Sciatic nerve (tissue), 2 donors: Measurements from ENCODE around the gene TMEM131L. TPM values are rescaled to one million over a fixed set of nuclear protein-coding genes. Genes with fewer than 3 reads are reported as not detected.
A peak's percentile ranks its signal among the peaks of the same experiment; 100 is the strongest.
"Not testable (repeated sequence)": the region's sequence is repeated elsewhere in the genome, so short reads cannot be mapped to it uniquely, and the experiment has no call there.

Experiments used
- ATAC-seq: fragments of 200-7000 bp; cut with Tn5 transposase; one replicate; pipeline ENCODE4 v1.9.1; 2020; ENCODE audit warnings: mild to moderate bottlenecking, moderate library complexity
- DNase-seq: peaks from one replicate; pipeline ENCODE4 v3.0.0-alpha.2; 2020; ENCODE audit warnings: low spot score
- intact Hi-C: fragments of 100-400 bp; cut with DNase I; formaldehyde crosslinking; loops from one replicate; pipeline ENCODE4 v1.14.2; 2022
- total RNA-seq: library from RNA; stranded (reverse); fragmentation: NEBNext Ultra II Directional; extraction: Animal tissue kit (Norgen Biotek cat#: 25700); gene quantifications from one replicate; pipeline ENCODE4 v1.2.1, GENCODE V29; 2021
- donor health status: DM: no; HTN: no; CAD: no.
- donor health status: DM: no; HTN: no; CAD: no.

Gene TMEM131L
- total RNA-seq, 1 donor from 2014 or later: 15.2 TPM

- no peak for DNase-seq
- intact Hi-C loops: no loop called here
- ATAC-seq: no peak
These were observed 2.9 kb downstream of the TMEM131L start for GRCh38 chr4:153469031-153469430.

- DNase-seq, ATAC-seq, intact Hi-C loops: not testable (repeated sequence)
These were observed 5.0 kb downstream of the TMEM131L start for GRCh38 chr4:153471071-153471697.

- no peak for ATAC-seq
- intact Hi-C loops: no loop called here
- no peak for DNase-seq
These were observed 5.5 kb downstream of the TMEM131L start for GRCh38 chr4:153471698-153472093.

GRCh38 chr4:153472122-153473037 lies 6.2 kb downstream of the TMEM131L start:
- intact Hi-C loops: no loop called here
- ATAC-seq (no peak), DNase-seq (no peak)

- no peak for DNase-seq
- no peak for ATAC-seq
- intact Hi-C loops: no loop called here
These were observed 8.1 kb downstream of the TMEM131L start for GRCh38 chr4:153474251-153474650.

- DNase-seq: no peak
- ATAC-seq: no peak
- intact Hi-C loops: no loop called here
These were observed 10.8 kb downstream of the TMEM131L start for GRCh38 chr4:153476829-153477574.

GRCh38 chr4:153479101-153479500 lies 12.9 kb downstream of the TMEM131L start:
- intact Hi-C loops: no loop called here
- ATAC-seq (peak; percentile 34), DNase-seq (no peak)

- DNase-seq: no peak
- intact Hi-C loops: no loop called here
- no peak for ATAC-seq
These were observed 14.5 kb downstream of the TMEM131L start for GRCh38 chr4:153480704-153481103.

- intact Hi-C loops: no loop called here
- ATAC-seq: no peak
- no peak for DNase-seq
These were observed 15.3 kb downstream of the TMEM131L start for GRCh38 chr4:153481478-153481877.

- intact Hi-C loops: no loop called here
- DNase-seq (no peak), ATAC-seq (no peak)
These were observed 17.6 kb downstream of the TMEM131L start for GRCh38 chr4:153483432-153484418.

- intact Hi-C loops: no loop called here
- no peak for ATAC-seq
- DNase-seq: no peak
These were observed 19.2 kb downstream of the TMEM131L start for GRCh38 chr4:153485359-153485758.

- intact Hi-C loops: no loop called here
- DNase-seq (no peak), ATAC-seq (no peak)
These were observed 19.7 kb downstream of the TMEM131L start for GRCh38 chr4:153485860-153486259.

- intact Hi-C loops: no loop called here
These were observed 20.4 kb downstream of the TMEM131L start for GRCh38 chr4:153486281-153487151.

GRCh38 chr4:153488006-153488891 lies 22.1 kb downstream of the TMEM131L start:
- peak; percentile 74 for DNase-seq
- peak; percentile 67 for ATAC-seq
- intact Hi-C loops: no loop called here

More at GRCh38 chr4:153486281-153487151, 20.4 kb downstream of the TMEM131L start:
- no peak for DNase-seq
- no peak for ATAC-seq

- DNase-seq: no peak
- intact Hi-C loops: no loop called here
- no peak for ATAC-seq
These were observed 23.8 kb downstream of the TMEM131L start for GRCh38 chr4:153489856-153490558.

GRCh38 chr4:153490985-153491483 lies 24.9 kb downstream of the TMEM131L start:
- no peak for DNase-seq
- intact Hi-C loops: no loop called here
- ATAC-seq: no peak
